Esophagus squamous epithelium (tissue), 4 donors: ENCODE results near the gene CLTCL1.
"Not testable (repeated sequence)": the region's sequence is repeated elsewhere in the genome, so short reads cannot be mapped to it uniquely, and the experiment has no call there.

Experiments used
- CTCF ChIP-seq, 6 experiments: fragments of 450-650 bp in 4 of 6; fragments of 200-600 bp in 2 of 6; sonication (generic) in 2 of 6; IDR thresholded peaks; one replicate each; pipeline ENCODE4 v1.5.1; 2016 to 2019; ENCODE audit warnings: antibody characterized with exemption in 6 of 6, mild to moderate bottlenecking in 4 of 6, moderate library complexity in 4 of 6
- POLR2A ChIP-seq, 4 donors: fragments of 450-650 bp; IDR thresholded peaks; one replicate each; pipeline ENCODE4 v1.6.1; 2017; ENCODE audit warnings: antibody characterized with exemption in 4 of 4, mild to moderate bottlenecking in 4 of 4, moderate library complexity in 3 of 4

DNA sequence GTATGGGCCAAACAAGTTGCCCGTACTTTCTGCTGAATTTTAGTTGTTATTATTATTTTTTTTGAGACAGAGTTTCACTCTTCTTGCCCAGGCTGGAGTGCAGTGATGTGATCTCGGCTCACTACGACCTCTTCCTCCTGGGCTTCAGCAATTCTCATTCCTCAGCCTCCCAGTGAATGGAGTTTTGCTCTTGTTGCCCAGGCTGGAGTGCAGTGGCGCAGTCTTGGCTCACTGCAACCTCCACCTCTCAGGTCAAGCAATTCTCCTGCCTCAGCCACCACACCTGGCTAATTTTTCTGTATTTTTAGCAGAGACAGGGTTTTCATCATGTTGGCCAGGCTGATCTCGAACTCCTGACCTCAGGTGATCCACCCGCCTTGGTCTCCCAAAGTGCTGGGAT is 15.0 kb upstream of the CLTCL1 start:
- TF ChIP-seq CTCF, POLR2A (IDR thresholded peaks at IDR 0.05): not testable (repeated sequence)
